GM08714 (cell line): ENCODE results near the gene BBIP1.

Experiments used
- H3K4me3 ChIP-seq: fragments of 200-500 bp; sonication (Bioruptor generic); 2 replicates; pipeline ENCODE4 v1.5.1; 2014; ENCODE audit warnings: mild to moderate bottlenecking, low read length, inconsistent platforms
- ZNF274 ChIP-seq: IDR thresholded peaks from 2 replicates; pipeline ENCODE4 v1.6.1; 2012; ENCODE audit warnings: mild to moderate bottlenecking, low read depth, low read length

BBIP1 gene, protein sequence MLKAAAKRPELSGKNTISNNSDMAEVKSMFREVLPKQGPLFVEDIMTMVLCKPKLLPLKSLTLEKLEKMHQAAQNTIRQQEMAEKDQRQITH

GRCh38 chr10:110918643-110919348 lies at the start of gene BBIP1:
TSS of gene BBIP1 (minus strand) at chr10:110919180. CDS start at chr10:110918157, 1,023 bp downstream.
- TF ChIP-seq ZNF274, result no peak
- peak within 1 kb of the TSS; percentile 87 for H3K4me3 ChIP-seq

- H3K4me3 ChIP-seq, result no peak overlapping the region
Measured at GRCh38 chr10:110967645-110968044, 48.7 kb upstream of the BBIP1 start.

DNA sequence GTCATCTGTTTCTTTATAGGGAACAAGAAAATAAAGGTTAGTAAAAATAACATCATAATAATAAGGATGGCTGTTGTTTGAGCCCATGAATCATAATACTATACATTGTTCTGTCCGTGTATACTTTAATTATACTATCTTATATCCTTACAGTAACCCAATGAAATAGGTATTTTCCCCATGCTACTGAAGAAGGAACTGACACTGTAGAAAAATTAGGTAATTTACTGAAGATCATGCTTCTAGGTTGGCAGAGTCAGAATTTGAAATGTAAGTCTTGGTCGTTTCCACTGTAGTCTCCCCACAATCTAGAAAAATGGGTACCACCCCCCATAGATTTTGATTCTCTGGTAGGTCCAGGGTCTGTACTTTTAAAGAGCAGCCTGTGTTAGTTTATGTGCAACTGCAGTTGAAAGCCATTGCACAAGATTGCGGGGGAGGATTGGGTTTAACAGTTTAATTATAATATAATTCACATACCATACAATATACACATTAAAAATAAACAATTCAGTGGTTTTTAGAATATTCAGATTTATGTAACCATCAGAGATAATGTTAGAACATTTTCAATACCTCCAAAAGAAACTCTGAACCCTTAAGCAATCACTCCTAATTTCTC lies 48.1 kb upstream of the BBIP1 start:
- no peak overlapping the region for H3K4me3 ChIP-seq
- TF ChIP-seq ZNF274, result no peak

More at GRCh38 chr10:110967645-110968044, 48.7 kb upstream of the BBIP1 start:
- TF ChIP-seq ZNF274, result no peak

GRCh38 chr10:110966146-110966545 lies 47.2 kb upstream of the BBIP1 start:
- H3K4me3 ChIP-seq, result no peak overlapping the region
- TF ChIP-seq ZNF274, result no peak

DNA sequence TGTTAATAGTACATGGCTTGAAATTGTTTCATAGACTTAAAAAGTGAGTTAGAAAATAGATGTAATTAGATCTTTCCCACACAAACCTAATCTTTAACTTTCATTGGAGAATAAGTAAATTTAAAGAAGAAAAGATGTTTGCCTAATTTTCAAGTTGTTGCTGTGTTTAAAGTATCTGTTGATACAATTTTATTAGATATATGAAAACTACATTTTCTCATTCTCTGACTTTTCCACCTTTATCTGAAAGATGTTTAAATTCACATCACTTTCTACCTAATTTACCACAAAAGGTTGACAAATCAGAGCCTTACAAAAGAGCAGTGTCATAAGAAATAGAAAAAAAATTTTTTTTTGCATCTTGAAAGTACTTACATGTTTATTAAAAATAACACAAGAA lies 46.2 kb upstream of the BBIP1 start:
- H3K4me3 ChIP-seq, result no peak overlapping the region
- no peak for TF ChIP-seq ZNF274

DNA sequence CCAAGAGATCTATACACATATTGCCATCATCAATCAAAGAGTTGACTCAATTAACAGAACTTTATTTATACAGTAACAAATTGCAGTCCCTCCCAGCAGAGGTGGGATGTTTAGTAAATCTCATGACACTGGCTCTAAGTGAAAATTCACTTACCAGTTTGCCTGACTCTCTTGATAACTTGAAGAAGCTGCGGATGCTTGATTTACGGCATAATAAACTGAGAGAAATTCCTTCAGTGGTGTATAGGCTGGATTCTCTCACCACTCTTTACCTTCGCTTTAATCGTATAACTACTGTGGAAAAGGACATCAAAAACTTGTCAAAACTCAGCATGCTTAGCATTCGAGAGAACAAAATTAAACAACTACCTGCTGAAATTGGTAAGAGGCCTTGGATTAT lies 45.7 kb upstream of the BBIP1 start:
- no peak for TF ChIP-seq ZNF274
- H3K4me3 ChIP-seq, result no peak overlapping the region

- TF ChIP-seq ZNF274, result no peak
Measured at GRCh38 chr10:110963162-110963561, 44.2 kb upstream of the BBIP1 start.

GRCh38 chr10:110962443-110962842 lies 43.5 kb upstream of the BBIP1 start:
- TF ChIP-seq ZNF274, result no peak
- H3K4me3 ChIP-seq, result no peak overlapping the region

More at GRCh38 chr10:110963162-110963561, 44.2 kb upstream of the BBIP1 start:
- no peak overlapping the region for H3K4me3 ChIP-seq

DNA sequence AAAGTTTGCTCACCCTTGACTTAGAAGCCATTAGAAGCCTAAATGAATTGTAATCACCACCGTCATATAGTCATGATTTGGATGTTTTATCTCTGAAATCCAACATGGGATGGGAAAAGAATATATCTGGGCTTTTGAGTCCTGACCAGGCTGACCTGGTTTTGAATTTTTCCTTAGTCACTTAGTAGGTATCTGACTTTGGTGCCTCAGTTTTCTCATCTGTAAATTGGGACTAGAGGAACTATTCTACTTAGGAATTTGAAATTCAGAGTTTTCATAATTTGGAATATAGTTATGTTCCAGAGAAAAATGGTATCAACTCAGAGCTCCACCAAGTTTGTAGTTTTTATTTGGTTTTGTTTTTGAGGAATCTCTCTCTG lies 41.3 kb upstream of the BBIP1 start:
- no peak overlapping the region for H3K4me3 ChIP-seq
- TF ChIP-seq ZNF274, result no peak

- no peak for TF ChIP-seq ZNF274
- no peak overlapping the region for H3K4me3 ChIP-seq
Measured at GRCh38 chr10:110959379-110960332, 40.7 kb upstream of the BBIP1 start.

DNA sequence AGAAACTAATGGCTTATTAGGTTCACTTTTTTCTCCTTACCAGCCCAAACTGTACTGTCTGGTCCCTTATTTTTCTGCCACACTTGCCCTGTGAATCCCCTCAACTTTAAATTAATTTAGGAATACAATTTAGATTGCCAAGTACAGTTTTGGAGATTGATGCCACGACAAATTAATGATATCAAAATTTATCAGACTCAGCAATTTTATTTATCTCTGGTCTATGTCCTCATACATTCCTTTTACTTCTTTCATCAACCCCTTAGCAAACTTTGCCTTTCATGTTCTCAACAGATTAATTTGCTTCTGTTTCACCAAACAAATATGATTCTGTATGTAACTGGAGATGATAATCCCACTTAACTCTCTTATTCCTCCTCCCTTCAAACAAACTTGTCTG lies 38.6 kb upstream of the BBIP1 start:
- TF ChIP-seq ZNF274, result no peak
- no peak overlapping the region for H3K4me3 ChIP-seq

GRCh38 chr10:110951381-110951780 lies 32.4 kb upstream of the BBIP1 start:
- no peak overlapping the region for H3K4me3 ChIP-seq
- no peak for TF ChIP-seq ZNF274

DNA sequence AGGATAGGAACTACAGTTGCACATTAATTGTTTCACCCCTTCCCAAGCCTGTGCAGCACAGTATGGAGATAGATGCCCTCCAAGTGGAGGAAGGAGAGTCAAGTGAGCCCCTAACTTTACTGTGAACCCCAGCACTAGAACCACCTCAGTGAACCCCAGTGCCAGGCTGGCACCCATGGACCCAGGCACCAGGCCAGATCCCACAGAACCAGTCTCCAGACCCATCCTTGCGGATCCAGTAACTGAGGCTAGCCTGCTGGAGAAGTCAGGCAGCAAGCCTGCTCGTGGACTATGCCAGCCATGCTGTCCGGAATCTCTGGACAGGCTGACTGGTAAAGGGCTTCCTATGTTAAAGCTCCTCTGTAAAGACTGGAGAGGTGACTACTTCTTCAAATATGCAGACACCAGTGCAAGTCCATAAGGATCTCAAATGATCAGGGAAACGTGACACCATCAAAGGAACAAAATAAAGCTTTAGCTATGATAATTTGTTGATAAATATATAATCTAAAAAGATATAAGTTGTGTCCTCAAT lies 28.1 kb upstream of the BBIP1 start:
- H3K4me3 ChIP-seq, result no peak overlapping the region
- TF ChIP-seq ZNF274, result no peak

- no peak overlapping the region for H3K4me3 ChIP-seq
- no peak for TF ChIP-seq ZNF274
Measured at GRCh38 chr10:110946496-110946895, 27.5 kb upstream of the BBIP1 start.

DNA sequence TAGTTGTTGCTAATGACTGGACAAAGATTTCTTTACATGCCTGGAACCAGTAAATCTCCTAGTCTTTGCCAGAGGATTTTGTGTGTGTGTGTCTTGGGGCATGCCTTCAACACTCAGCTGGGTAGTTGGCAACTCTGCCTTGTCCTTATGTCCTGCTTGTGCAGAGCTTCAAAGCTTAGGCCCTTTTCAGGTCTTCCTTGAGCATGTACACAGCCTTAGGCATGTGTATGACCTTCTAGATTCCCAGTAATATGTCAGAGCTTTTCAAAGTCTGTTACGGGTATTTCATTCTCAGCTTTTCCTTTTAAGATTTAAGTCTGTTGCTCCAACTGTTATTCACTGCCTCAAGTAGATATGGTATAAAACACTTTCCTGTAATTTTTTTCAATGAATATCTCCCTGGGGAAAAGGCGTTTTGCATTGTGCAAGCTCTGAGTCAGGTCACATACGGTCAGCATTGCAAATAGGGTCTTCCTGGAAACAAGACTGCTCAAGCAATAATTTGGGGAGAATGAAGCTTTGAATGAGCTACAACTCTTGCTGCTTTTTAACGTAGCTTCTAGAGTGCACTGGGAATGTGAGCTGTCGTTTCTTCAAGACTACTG lies 25.9 kb upstream of the BBIP1 start:
- TF ChIP-seq ZNF274, result no peak
- no peak overlapping the region for H3K4me3 ChIP-seq
